Measurements from ENCODE around the gene CDKL5. TPM values are rescaled to one million over a fixed set of nuclear protein-coding genes. Genes with fewer than 3 reads are reported as not detected.
A peak's percentile ranks its signal among the peaks of the same experiment; 100 is the strongest.

Gene CDKL5
- total RNA-seq (10 to 100 TPM; 11.2 to 15.9 (median 14.8) TPM), polyA plus RNA-seq (3.3 TPM)
- long read RNA-seq, donor 1, partial matches to known transcripts, result 1 of 7 reads
- long read RNA-seq, donor 1, other reads (novel, unspliced or antisense), result 6 of 7 reads
- long read RNA-seq, donor 2, partial matches to known transcripts, result 0 of 1 reads
- long read RNA-seq, donor 2, other reads (novel, unspliced or antisense), result 1 of 1 reads
- long read RNA-seq, donor 3, partial matches to known transcripts, result 2 of 13 reads
- long read RNA-seq, donor 3, other reads (novel, unspliced or antisense), result 11 of 13 reads
- long read RNA-seq, donor 4, partial matches to known transcripts, result 0 of 1 reads
- long read RNA-seq, donor 4, other reads (novel, unspliced or antisense), result 1 of 1 reads

GRCh38 chrX:18425199-18426003 lies at the start of gene CDKL5:
TSS of gene CDKL5 (plus strand) at chrX:18425608. CDS start at chrX:18507097, 81,489 bp downstream.
- peak; percentile 97 to 98 (median 98) for DNase-seq
- Histone ChIP-seq H3K27me3 (ENCODE audit: control insufficient read depth, insufficient read depth) (no peaks in the 10 kb centered on the region), H3K27ac (ENCODE audit: low read length) (peak within 1 kb of the TSS; percentile 68), H3K4me1 (ENCODE audit: control insufficient read depth, insufficient read depth, low read length) (no peaks in the 10 kb centered on the region), H3K9me3 (ENCODE audit: control insufficient read depth, low read length) (no peaks in the 10 kb centered on the region), H3K4me3 (ENCODE audit: low read length) (peak within 1 kb of the TSS; percentile 80)
- intact Hi-C loops (cut with DNase I), result loop anchor here in 1 of 4 donors (10.0 kb wide), 1 partner anchor 239 kb away; no protein-coding TSS in a partner anchor
- ATAC-seq, result peak; percentile 98
- under 1% methylated on average over 79 of the region's 79 CpGs for WGBS

- no peaks in the 10 kb centered on the region for H3K4me1 ChIP-seq (ENCODE audit: control insufficient read depth, insufficient read depth, low read length)
- intact Hi-C loops (cut with DNase I), result no loop called here
- no peak overlapping the region for H3K27ac ChIP-seq (ENCODE audit: low read length)
- H3K9me3 ChIP-seq (ENCODE audit: control insufficient read depth, low read length), result no peaks in the 10 kb centered on the region
- no peaks in the 10 kb centered on the region for H3K27me3 ChIP-seq (ENCODE audit: control insufficient read depth, insufficient read depth)
- whole genome bisulfite sequencing, result 10% methylated on average over 6 of the region's 6 CpGs
- no peak overlapping the region for H3K4me3 ChIP-seq (ENCODE audit: low read length)
- DNase-seq (no peak), ATAC-seq (no peak)
Measured at GRCh38 chrX:18377796-18378195, 47.6 kb upstream of the CDKL5 start.

GRCh38 chrX:18389966-18390365 lies 35.4 kb upstream of the CDKL5 start:
- Histone ChIP-seq H3K4me3 (ENCODE audit: low read length) (no peak overlapping the region), H3K9me3 (ENCODE audit: control insufficient read depth, low read length) (no peaks in the 10 kb centered on the region), H3K27ac (ENCODE audit: low read length) (no peak overlapping the region), H3K27me3 (ENCODE audit: control insufficient read depth, insufficient read depth) (no peaks in the 10 kb centered on the region), H3K4me1 (ENCODE audit: control insufficient read depth, insufficient read depth, low read length) (no peaks in the 10 kb centered on the region)
- ATAC-seq (no peak), DNase-seq (no peak)
- WGBS, result 62% methylated on average over 3 of the region's 3 CpGs
- intact Hi-C loops (cut with DNase I), result loop anchor here in 3 of 4 donors (5.0 to 10.0 kb wide), 5 partner anchors 515 to 947 kb away; no protein-coding TSS in a partner anchor

GRCh38 chrX:18390941-18391538 lies 34.4 kb upstream of the CDKL5 start:
- no peaks in the 10 kb centered on the region for H3K27me3 ChIP-seq (ENCODE audit: control insufficient read depth, insufficient read depth)
- intact Hi-C loops (cut with DNase I), result loop anchor here in 3 of 4 donors (5.0 to 10.0 kb wide), 4 partner anchors 514 to 946 kb away; no protein-coding TSS in a partner anchor
- no peak overlapping the region for H3K4me3 ChIP-seq (ENCODE audit: low read length)
- H3K4me1 ChIP-seq (ENCODE audit: control insufficient read depth, insufficient read depth, low read length), result no peaks in the 10 kb centered on the region
- H3K9me3 ChIP-seq (ENCODE audit: control insufficient read depth, low read length), result no peaks in the 10 kb centered on the region
- DNase-seq (peak; percentile 59 to 82 (median 66)), ATAC-seq (peak in 1 of 2 donors; percentile 54)
- WGBS, result 20% methylated on average over 9 of the region's 9 CpGs
- no peak overlapping the region for H3K27ac ChIP-seq (ENCODE audit: low read length)

- H3K4me1 ChIP-seq (ENCODE audit: control insufficient read depth, insufficient read depth, low read length), result no peaks in the 10 kb centered on the region
- no peak for ATAC-seq
- 69% methylated on average over 11 of the region's 11 CpGs for WGBS
- H3K9me3 ChIP-seq (ENCODE audit: control insufficient read depth, low read length), result no peaks in the 10 kb centered on the region
- H3K27me3 ChIP-seq (ENCODE audit: control insufficient read depth, insufficient read depth), result no peaks in the 10 kb centered on the region
- DNase-seq, result no peak
- no peak overlapping the region for H3K27ac ChIP-seq (ENCODE audit: low read length)
- intact Hi-C loops (cut with DNase I), result loop anchor here in 3 of 4 donors (5.0 to 10.0 kb wide), 4 partner anchors 510 to 943 kb away; no protein-coding TSS in a partner anchor
- H3K4me3 ChIP-seq (ENCODE audit: low read length), result no peak overlapping the region
Measured at GRCh38 chrX:18394477-18394876, 30.9 kb upstream of the CDKL5 start.

- no peak for ATAC-seq
- Histone ChIP-seq H3K4me1 (ENCODE audit: control insufficient read depth, insufficient read depth, low read length) (no peaks in the 10 kb centered on the region), H3K4me3 (ENCODE audit: low read length) (no peak overlapping the region), H3K27me3 (ENCODE audit: control insufficient read depth, insufficient read depth) (no peaks in the 10 kb centered on the region), H3K9me3 (ENCODE audit: control insufficient read depth, low read length) (no peaks in the 10 kb centered on the region), H3K27ac (ENCODE audit: low read length) (no peak overlapping the region)
- WGBS, result 76% methylated on average over 4 of the region's 4 CpGs
- DNase-seq, result no peak
- intact Hi-C loops (cut with DNase I), result loop anchor here in 1 of 4 donors (10.0 kb wide), 1 partner anchor 493 kb away; no protein-coding TSS in a partner anchor
Measured at GRCh38 chrX:18401848-18402213, 23.6 kb upstream of the CDKL5 start.

- WGBS, result 81% methylated on average over 8 of the region's 8 CpGs
- DNase-seq (no peak), ATAC-seq (no peak)
- intact Hi-C loops (cut with DNase I), result loop anchor here in 1 of 4 donors (10.0 kb wide), 1 partner anchor 488 kb away; no protein-coding TSS in a partner anchor
- Histone ChIP-seq H3K27me3 (ENCODE audit: control insufficient read depth, insufficient read depth) (no peaks in the 10 kb centered on the region), H3K4me1 (ENCODE audit: control insufficient read depth, insufficient read depth, low read length) (no peaks in the 10 kb centered on the region), H3K4me3 (ENCODE audit: low read length) (no peak overlapping the region), H3K27ac (ENCODE audit: low read length) (no peak overlapping the region), H3K9me3 (ENCODE audit: control insufficient read depth, low read length) (no peaks in the 10 kb centered on the region)
Measured at GRCh38 chrX:18406531-18407266, 18.7 kb upstream of the CDKL5 start.

- no peak overlapping the region for H3K27ac ChIP-seq (ENCODE audit: low read length)
- H3K9me3 ChIP-seq (ENCODE audit: control insufficient read depth, low read length), result no peaks in the 10 kb centered on the region
- ATAC-seq (peak in 1 of 2 donors; percentile 54), DNase-seq (no peak)
- peaks cover 2% of the 10 kb centered on the region for H3K4me1 ChIP-seq (ENCODE audit: control insufficient read depth, insufficient read depth, low read length)
- WGBS, result 82% methylated on average over 5 of the region's 5 CpGs
- intact Hi-C loops (cut with DNase I), result loop anchor here in 2 of 4 donors (5.0 to 10.0 kb wide), 2 partner anchors 475 to 487 kb away; no protein-coding TSS in a partner anchor
- H3K27me3 ChIP-seq (ENCODE audit: control insufficient read depth, insufficient read depth), result no peaks in the 10 kb centered on the region
- H3K4me3 ChIP-seq (ENCODE audit: low read length), result no peak overlapping the region
Measured at GRCh38 chrX:18410038-18410437, 15.4 kb upstream of the CDKL5 start.

GRCh38 chrX:18415386-18415785 lies 10.0 kb upstream of the CDKL5 start:
- no peaks in the 10 kb centered on the region for H3K9me3 ChIP-seq (ENCODE audit: control insufficient read depth, low read length)
- no peak overlapping the region for H3K27ac ChIP-seq (ENCODE audit: low read length)
- peaks cover 2% of the 10 kb centered on the region for H3K4me1 ChIP-seq (ENCODE audit: control insufficient read depth, insufficient read depth, low read length)
- no peaks in the 10 kb centered on the region for H3K27me3 ChIP-seq (ENCODE audit: control insufficient read depth, insufficient read depth)
- DNase-seq (no peak), ATAC-seq (no peak)
- intact Hi-C loops (cut with DNase I), result loop anchor here in 1 of 4 donors (10.0 kb wide), 1 partner anchor 469 kb away; no protein-coding TSS in a partner anchor
- no peak overlapping the region for H3K4me3 ChIP-seq (ENCODE audit: low read length)

- no peak overlapping the region for H3K4me3 ChIP-seq (ENCODE audit: low read length)
- DNase-seq (no peak), ATAC-seq (no peak)
- no peaks in the 10 kb centered on the region for H3K27me3 ChIP-seq (ENCODE audit: control insufficient read depth, insufficient read depth)
- no peaks in the 10 kb centered on the region for H3K4me1 ChIP-seq (ENCODE audit: control insufficient read depth, insufficient read depth, low read length)
- H3K27ac ChIP-seq (ENCODE audit: low read length), result no peak overlapping the region
- no peaks in the 10 kb centered on the region for H3K9me3 ChIP-seq (ENCODE audit: control insufficient read depth, low read length)
- WGBS, result 82% methylated on average over 5 of the region's 5 CpGs
- intact Hi-C loops (cut with DNase I), result loop anchor here in 1 of 4 donors (10.0 kb wide), 1 partner anchor 242 kb away; no protein-coding TSS in a partner anchor
Measured at GRCh38 chrX:18422325-18422724, 3.1 kb upstream of the CDKL5 start.

Measured in right cardiac atrium (tissue), 5 donors.